HL-60/S4 treated with retinoic acid at 250 ng/mL for 4 days and 3 days (cell line): ENCODE results near the gene UBE3D.
"Not testable (repeated sequence)": the region's sequence is repeated elsewhere in the genome, so short reads cannot be mapped to it uniquely, and the experiment has no call there.

Experiments
- in situ Hi-C: fragments of 300-500 bp; cut with MboI; formaldehyde crosslinking; loops from 2 replicates; pipeline ENCODE4 v1.7.0; 2022; ENCODE audit warnings: low sequenced_read_pairs

UBE3D gene

DNA sequence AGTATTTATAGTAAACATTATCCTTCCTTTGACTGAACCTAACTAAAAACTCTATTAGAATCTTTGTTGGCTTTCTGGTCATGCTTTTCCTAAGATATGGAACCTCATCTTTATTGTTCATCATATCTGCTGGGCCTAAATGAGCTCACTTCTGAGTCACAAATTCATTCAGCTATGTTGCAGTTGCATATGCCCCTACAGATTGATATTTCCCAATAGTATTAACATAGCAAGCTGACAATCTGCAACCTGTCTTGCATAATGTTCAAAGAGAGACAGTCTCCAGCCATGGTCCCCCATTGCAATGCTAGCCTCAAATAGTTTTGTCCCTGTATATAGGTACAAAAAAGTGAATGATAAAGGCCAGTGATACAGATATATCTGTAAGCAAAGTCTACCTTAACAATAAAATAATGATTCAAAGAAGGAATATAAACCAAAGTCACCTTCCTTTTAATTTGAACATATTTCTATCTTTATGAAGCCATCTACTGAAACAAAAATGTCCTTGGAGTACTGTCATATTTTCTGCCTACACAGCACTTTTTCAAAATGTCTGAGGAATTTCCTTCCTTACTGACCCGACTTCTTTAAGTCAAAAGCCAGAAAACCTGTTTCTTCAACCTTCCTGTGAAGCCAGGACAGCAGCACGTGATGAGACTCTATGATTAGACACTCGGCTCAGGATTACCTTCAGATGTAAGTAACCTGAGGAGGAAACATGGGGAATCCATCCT lies 140.7 kb downstream of the UBE3D start:
- in situ Hi-C loops: no loop called here

- in situ Hi-C loops: no loop called here
Measured at GRCh38 chr6:82921258-82921657, 144.4 kb downstream of the UBE3D start.

DNA sequence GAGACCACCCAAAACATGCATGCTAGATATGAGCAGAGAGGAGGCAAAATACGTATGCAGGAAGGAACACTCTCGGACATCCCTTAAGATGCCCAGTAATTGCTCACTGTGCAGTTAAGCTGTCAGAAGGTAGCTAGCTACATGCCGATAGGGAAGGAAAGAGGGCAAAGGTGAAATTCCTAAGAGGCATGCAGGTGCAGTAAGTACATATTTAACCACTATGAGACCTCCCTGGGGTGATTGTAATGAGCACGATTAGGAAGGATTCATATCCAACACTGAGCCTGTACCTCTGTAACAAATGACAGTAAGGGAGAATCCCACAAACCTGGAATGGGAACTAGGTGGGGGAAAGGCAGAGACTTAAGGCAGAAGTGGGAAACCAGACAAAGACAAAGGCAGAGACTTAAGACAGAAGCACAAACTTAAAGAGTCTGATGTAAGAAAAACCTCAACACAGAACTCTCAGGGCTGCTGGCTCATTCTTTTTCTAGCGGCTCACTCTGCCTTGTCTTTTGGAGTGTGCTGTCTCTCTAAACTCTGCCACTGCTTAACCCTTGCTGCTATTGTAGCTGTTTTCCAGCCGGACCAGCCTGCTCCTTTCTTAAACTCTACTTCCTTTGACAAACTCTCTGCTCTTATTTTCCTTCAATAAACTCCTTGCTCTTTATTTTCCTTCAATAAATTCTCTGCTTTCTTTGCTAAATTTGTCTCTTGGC lies 148.1 kb downstream of the UBE3D start:
- in situ Hi-C loops: no loop called here

- in situ Hi-C loops: no loop called here
Measured at GRCh38 chr6:82915666-82916065, 150.0 kb downstream of the UBE3D start.

DNA sequence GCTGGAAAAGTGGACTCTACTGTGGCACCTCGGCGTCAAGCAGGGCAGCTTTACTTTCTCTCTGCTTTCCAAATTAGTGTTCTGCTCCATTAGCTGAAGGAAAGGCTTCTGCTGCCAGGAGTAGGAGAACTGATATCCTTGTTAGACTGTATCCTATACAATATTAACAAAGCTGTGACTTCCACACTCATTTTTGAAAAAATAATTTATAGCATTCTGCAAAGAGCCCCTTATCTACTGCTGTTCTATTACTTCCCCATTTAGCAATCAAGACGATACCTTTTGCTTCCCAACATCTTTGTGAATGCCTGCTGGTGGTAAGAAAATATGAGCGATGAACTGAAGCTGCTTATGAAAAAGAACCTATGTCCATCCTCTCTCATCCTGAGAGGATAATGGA lies 151.1 kb downstream of the UBE3D start:
- in situ Hi-C loops: no loop called here

DNA sequence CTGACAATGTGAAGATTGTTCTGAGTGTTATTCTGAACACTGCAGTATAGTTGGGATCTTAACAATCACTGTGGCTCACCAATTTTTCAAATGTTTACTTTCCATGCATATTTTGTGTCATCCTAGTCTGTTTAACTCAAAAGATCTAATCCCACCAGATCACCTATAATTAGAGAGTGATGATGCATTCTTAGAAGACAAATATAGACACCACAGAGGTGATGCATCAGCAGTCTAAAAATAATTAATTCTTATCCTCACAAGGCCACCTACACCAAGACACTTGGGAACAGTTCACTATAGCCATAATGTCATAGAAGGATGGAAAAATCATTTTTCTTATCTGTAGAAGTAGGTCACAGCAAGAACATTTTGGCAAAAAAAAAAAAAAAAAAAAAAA lies 154.8 kb downstream of the UBE3D start:
- in situ Hi-C loops: no loop called here

- in situ Hi-C loops: no loop called here
Measured at GRCh38 chr6:82910395-82910794, 155.2 kb downstream of the UBE3D start.

- in situ Hi-C loops: no loop called here
Measured at GRCh38 chr6:82909551-82909950, 156.1 kb downstream of the UBE3D start.

GRCh38 chr6:82908661-82909060 lies 157.0 kb downstream of the UBE3D start:
- in situ Hi-C loops: no loop called here

DNA sequence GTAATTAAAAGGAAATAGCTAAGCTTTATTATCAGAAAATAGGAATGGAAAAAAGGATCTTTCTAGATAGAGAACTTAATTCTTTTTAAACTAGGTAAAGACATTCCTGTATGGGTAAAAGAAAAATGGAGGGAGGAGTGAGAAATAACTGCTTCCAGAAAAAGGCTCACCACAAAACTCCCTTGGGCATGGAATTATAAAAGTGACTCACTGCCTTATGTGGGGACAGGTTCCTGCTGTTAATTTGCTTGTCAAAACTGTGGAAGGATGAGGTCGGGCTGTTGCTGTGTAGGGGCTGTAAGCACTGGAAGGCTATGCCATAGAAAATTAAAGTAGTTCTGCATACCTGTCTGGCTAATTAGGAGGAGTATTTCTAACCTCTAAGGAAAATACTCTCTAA lies 158.7 kb downstream of the UBE3D start:
- in situ Hi-C loops: no loop called here

DNA sequence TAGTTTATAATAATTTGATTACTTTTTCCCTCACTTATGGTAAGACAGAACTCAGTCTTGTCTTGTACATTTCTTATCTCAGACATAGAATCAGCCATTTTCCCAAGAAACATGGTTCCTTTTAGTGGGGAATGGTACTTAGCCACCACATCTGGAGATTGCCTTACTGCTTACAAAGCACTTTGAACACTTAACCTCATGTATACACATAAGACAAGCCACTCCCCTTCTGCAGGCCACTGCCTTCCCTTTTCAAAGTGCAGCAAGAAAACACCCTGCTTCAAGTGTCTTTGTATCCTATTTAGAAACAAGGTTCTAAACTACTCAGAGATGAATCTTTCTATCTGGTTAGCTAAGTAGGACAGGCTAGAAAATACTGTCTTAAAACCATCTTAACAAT lies 159.2 kb downstream of the UBE3D start:
- in situ Hi-C loops: no loop called here

GRCh38 chr6:82904860-82905259 lies 160.8 kb downstream of the UBE3D start:
- in situ Hi-C loops: no loop called here

- in situ Hi-C loops: no loop called here
Measured at GRCh38 chr6:82904257-82904656, 161.4 kb downstream of the UBE3D start.

GRCh38 chr6:82902290-82902689 lies 163.4 kb downstream of the UBE3D start:
- in situ Hi-C loops: no loop called here

DNA sequence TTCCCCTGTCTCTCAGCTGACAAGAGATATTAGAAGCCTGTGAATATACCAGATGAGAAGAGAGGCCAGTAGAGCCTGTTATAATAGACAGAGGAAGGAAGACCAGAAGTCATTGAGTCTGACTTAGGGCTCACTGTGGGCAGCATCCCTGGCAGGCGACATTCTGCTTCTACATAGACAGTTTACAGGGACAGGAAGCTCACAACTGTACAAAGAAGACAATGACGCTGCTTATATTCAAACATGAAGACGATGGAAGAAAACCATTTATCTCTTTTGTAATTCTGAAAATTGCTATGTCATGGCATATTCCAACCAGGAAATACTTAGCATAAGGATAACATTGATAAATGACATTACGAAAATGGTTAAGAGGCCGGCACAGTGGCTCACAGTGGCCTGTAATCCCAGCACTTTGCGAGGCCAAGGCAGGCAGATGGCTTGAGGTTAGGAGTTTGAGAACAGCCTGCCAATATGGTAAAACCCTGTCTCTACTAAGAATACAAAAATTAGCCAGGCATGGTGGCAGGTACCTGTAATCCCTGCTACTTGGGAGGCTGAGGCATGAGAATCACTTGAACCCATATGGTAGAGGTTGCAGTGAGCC lies 170.9 kb downstream of the UBE3D start:
- in situ Hi-C loops: no loop called here

GRCh38 chr6:82893889-82894652 lies 171.6 kb downstream of the UBE3D start:
- in situ Hi-C loops: no loop called here

DNA sequence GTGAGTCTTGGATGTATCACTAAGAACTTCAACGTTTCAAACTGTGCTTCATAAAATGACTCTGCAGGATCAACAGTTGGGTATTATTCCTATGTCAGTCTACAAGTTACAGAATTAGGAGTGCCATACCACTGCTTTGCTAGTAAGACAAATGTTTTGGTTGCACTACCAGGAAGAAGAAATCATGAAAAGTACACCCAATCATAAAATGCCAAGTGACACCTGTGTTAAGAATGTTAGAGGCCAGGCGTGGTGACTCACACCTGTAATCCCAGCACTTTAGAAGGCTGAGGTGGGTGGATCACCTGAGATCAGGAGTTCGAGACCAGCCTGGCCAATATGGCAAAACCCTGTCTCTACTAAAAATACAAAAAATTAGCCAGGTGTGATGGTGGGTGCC lies 174.1 kb downstream of the UBE3D start:
- in situ Hi-C loops: not testable (repeated sequence)

- in situ Hi-C loops: no loop called here
Measured at GRCh38 chr6:82891076-82891475, 174.6 kb downstream of the UBE3D start.

- in situ Hi-C loops: no loop called here
Measured at GRCh38 chr6:82890240-82890639, 175.4 kb downstream of the UBE3D start.

DNA sequence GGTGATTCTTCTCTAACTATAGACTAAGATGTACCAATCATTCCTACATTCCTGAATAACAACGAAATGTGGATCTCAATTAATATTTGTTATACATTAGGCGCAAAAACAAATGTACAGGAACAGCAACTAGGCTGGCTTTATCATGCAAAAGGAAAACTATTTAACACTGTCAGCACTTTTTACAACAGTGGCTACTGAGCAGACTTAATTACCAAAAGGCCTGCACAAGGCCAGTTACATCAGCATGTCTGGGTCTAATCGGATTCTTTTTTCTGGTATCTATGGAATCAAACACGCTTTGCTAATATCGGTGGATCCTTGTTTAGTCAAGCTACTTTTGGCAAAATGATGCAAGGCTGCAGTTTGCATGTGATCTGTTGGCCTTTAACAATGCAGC lies 176.5 kb downstream of the UBE3D start:
- in situ Hi-C loops: no loop called here

DNA sequence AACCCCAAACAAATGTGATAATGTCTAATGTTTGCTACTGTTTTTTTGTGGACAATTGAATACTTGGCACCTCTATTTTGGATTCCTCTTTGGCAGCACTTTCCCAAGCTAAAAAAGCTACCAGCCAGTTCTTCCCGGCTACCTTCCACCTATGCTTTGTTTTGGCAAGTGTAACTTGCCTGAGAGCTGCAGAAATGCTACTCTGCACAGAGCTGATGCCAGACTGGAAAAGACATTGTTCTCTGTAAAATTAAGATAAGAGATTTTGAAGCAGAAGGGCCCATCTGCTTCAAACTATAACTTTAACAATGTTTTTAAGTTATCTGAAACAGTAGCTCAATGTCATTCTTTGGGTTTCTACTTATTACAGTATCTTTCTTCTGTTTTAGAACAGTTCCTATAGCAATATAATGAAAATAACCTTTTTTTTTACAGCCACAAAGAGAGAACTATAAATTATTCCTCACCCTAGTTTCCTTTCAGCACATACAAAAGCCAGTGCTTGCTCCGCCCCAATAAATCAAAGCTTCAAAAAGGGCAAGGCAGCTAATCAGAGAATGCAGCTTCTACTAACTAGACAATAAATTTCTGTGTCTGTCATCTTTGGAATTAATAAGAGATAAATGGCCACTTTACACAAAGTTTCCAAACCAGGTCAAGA lies 183.1 kb downstream of the UBE3D start:
- in situ Hi-C loops: no loop called here
